HEK293T (cell line): ENCODE results near the gene ARHGAP40.
"Not testable (repeated sequence)": the region's sequence is repeated elsewhere in the genome, so short reads cannot be mapped to it uniquely, and the experiment has no call there.

ENCODE experiments used
- CTCF ChIA-PET: fragments of 350-600 bp; formaldehyde crosslinking; extraction: SDS; loops from one replicate; lab custom pipeline; 2021; ENCODE audit warnings: antibody characterized with exemption, inconsistent platforms; lab: Yijun Ruan, JAX
- POLR2A ChIA-PET: fragments of 350-600 bp; formaldehyde crosslinking; extraction: SDS; loops from one replicate; lab custom pipeline; 2020; ENCODE audit warnings: antibody characterized with exemption, inconsistent platforms; lab: Yijun Ruan, JAX
- DNase-seq: peaks from one replicate; pipeline ENCODE4 v3.0.0; 2012; ENCODE audit warnings: mixed read lengths; ENCODE audit errors: extremely low spot score
- ARNT ChIP-seq: fragments of 450-650 bp; IDR thresholded peaks from 2 replicates; pipeline ENCODE4 v1.6.1; 2017; ENCODE audit warnings: mild to moderate bottlenecking
- BHLHE40 ChIP-seq: fragments of 450-650 bp; IDR thresholded peaks from 2 replicates; pipeline ENCODE4 v1.6.1; 2016; ENCODE audit warnings: mild to moderate bottlenecking, moderate library complexity, borderline replicate concordance
- CTBP1 ChIP-seq: fragments of 450-650 bp; IDR thresholded peaks from 2 replicates; pipeline ENCODE4 v1.6.1; 2016; ENCODE audit warnings: borderline replicate concordance
- FOXA1 ChIP-seq: fragments of 450-650 bp; IDR thresholded peaks from 2 replicates; pipeline ENCODE4 v1.6.1; 2016; ENCODE audit warnings: mild to moderate bottlenecking
- FOXK2 ChIP-seq: fragments of 450-650 bp; IDR thresholded peaks from 2 replicates; pipeline ENCODE4 v1.6.1; 2016; ENCODE audit warnings: mild to moderate bottlenecking
- FOXM1 ChIP-seq: fragments of 450-650 bp; IDR thresholded peaks from 2 replicates; pipeline ENCODE4 v1.6.1; 2017; ENCODE audit warnings: mild to moderate bottlenecking, borderline replicate concordance
- HDGF ChIP-seq: fragments of 450-650 bp; IDR thresholded peaks from 2 replicates; pipeline ENCODE4 v1.6.1; 2017; ENCODE audit warnings: antibody characterized with exemption, borderline replicate concordance
- L3MBTL2 ChIP-seq: fragments of 450-650 bp; conservative IDR thresholded peaks from 2 replicates; pipeline ENCODE4 v1.6.1; 2016; ENCODE audit warnings: mild to moderate bottlenecking
- LEF1 ChIP-seq: fragments of 450-650 bp; IDR thresholded peaks from 2 replicates; pipeline ENCODE4 v1.6.1; 2017; ENCODE audit warnings: mild to moderate bottlenecking, borderline replicate concordance
- SP1 ChIP-seq: fragments of 450-650 bp; IDR thresholded peaks from 2 replicates; pipeline ENCODE4 v1.6.1; 2017
- SUZ12 ChIP-seq: fragments of 450-650 bp; IDR thresholded peaks from 2 replicates; pipeline ENCODE4 v1.6.1; 2016; ENCODE audit warnings: mild to moderate bottlenecking
- TARDBP ChIP-seq: fragments of 450-650 bp; IDR thresholded peaks from 2 replicates; pipeline ENCODE4 v1.6.1; 2016
- ZNF384 ChIP-seq: fragments of 450-650 bp; IDR thresholded peaks from 2 replicates; pipeline ENCODE4 v1.6.1; 2016
- TF ChIP-seq, protein P1 (sequence below): fragments of 450-650 bp; IDR thresholded peaks from 2 replicates; pipeline ENCODE4 v1.6.1; 2016

The ARHGAP40 gene

DNA sequence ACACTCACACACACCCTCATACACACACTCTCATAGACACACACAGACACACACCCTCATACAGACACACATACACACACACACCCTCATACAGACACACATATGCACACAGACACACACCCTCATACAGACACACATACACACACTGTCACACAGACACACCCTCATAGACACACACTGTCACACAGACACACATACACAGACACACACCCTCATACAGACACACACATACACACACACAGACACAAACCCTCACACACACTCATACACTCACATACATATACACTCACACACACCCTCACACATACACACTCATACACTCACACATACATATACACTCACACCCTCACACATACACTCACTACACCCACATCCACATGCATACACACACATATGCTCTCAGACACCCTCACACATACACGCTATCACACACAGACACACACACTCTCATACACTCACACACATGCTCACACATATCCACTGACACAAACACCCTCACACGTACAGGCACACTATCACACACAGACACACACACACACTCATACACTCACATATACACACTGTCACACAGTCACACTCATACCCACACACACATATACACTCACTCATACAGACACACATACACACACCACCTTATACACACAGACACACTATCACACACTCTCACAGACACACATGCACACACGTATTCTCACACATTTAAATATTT lies 11.5 kb upstream of the ARHGAP40 start:
- TF ChIP-seq ARNT (no peak), HDGF (no peak), TARDBP (no peak), SP1 (no peak), CTBP1 (no peak), BHLHE40 (no peak), SUZ12 (no peak), L3MBTL2 (no peak), LEF1 (no peak)
- CTCF ChIA-PET, result no interaction called here
- DNase-seq, result no peak
- POLR2A ChIA-PET, result no interaction called here

DNA sequence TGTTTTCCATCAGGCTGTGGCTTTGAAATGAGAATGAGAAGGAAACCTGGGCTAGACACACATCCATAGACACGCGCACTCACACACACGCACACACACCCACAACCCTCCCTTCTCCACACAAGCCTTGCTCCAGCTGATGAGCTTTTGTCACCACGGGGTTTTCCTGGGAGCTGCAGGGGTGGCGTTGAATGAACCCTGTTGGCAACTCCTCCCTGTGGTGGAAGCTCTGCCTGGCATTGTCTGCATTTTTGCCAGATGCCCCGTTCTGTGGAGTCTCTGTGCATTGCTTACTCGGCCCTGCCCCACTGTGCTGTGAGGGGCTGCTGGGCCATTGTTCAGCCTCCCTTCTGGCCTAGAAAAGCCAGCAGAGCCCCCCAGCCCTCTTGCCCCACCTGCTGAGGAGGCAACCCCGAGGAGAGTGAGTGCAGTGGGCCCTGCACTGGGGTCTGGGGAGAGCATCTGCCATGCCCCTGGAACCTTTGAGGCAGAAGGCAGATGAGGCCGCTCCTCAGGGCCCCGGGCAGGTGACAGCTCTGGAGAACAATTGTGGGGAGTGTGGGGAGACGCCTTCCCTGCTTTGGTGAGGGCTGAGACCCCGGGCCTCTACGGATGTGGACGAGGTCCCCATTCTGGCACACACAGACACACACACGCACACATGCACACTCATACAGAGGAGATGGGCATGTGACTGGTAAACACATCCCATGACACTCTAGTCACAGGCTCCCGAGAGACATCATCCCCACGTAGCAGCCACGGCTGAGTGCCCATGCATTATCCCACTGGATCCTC lies 10.7 kb upstream of the ARHGAP40 start:
- POLR2A ChIA-PET, result no interaction called here
- CTCF ChIA-PET, result no interaction called here
- DNase-seq, result no peak
- no peak for TF ChIP-seq FOXK2
- no peak for TF ChIP-seq CTBP1
- TF ChIP-seq ARNT, result no peak
- TF ChIP-seq, protein P1, sequence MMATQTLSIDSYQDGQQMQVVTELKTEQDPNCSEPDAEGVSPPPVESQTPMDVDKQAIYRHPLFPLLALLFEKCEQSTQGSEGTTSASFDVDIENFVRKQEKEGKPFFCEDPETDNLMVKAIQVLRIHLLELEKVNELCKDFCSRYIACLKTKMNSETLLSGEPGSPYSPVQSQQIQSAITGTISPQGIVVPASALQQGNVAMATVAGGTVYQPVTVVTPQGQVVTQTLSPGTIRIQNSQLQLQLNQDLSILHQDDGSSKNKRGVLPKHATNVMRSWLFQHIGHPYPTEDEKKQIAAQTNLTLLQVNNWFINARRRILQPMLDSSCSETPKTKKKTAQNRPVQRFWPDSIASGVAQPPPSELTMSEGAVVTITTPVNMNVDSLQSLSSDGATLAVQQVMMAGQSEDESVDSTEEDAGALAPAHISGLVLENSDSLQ, result no peak
- no peak for TF ChIP-seq HDGF
- TF ChIP-seq BHLHE40, result no peak
- TF ChIP-seq SP1, result no peak
- TF ChIP-seq L3MBTL2, result no peak
- no peak for TF ChIP-seq FOXA1

DNA sequence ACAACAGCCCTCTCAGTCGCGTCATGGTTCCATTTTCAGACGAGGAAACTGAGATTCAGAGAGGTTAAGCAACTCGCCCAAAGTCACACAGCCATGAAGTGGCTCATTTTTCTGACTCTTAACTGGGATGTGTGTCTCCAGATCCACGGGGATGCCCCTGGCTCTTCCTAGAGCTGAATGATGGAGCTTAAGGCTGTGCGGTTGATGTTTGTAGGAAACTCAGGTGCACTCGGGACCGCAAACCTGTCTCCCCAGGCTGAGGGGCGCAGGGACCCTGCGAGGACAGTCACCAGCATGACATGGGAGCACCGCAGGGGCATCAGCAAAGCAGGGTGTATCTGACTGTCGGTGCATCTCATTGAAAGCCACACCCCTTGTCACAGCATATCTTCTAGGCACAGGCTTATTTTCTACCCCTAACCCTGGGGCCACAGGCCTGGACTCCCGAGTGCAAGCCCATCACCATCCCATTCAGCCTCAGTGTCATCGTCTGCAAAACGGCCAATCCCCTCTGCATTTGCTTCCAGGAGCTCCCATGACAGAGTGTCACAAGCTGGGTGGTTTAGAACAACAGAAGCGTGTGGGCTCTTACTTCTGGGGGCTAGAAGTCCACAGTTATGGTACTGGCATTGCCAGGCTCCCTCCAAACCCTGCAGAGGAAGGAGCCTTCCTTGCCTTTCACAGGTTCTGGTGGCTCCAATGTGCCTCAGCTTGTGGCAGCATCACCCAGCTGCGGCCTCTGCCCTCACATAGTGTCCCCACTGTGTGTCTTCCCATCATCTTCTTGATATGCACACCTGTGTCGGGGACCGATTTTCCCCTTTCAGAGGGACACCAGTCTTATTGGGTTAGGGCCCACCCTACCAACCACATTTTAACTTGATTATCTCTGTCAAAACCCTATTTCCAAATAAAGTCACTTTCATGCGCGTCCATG lies 9.9 kb upstream of the ARHGAP40 start:
- ChIA-PET POLR2A (no interaction called here), CTCF (no interaction called here)
- DNase-seq, result no peak
- TF ChIP-seq ZNF384 (no peak), FOXK2 (no peak), LEF1 (no peak), BHLHE40 (no peak), TARDBP (no peak), SP1 (no peak), HDGF (no peak), ARNT (no peak), FOXM1 (no peak)
- TF ChIP-seq, protein P1, result no peak

GRCh38 chr20:38592411-38592790 lies 9.2 kb upstream of the ARHGAP40 start:
- CTCF ChIA-PET, DNase-seq, POLR2A ChIA-PET: not testable (repeated sequence)

DNA sequence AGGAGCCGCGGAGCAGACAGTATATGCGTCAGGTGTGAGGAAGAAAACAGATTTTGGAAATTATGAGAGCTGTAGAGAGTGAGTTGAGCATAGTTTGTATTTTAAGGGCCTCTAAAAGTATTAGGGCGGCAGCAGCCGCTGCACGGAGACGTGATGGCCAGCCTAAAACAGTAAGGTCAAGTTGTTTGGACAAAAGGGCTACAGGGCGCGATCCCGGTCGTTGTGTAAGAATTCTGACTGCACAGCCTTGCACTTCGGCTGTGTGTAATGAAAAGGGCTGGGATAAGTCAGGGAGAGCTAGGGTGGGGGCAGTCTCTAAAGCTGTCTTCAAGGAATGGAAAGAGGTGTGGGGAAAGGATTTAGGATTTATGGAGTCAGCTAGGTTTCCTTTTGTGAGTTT lies 7.3 kb upstream of the ARHGAP40 start:
- DNase-seq, POLR2A ChIA-PET: not testable (repeated sequence)
- CTCF ChIA-PET, result interaction anchor here (1.0 kb wide), 1 partner anchor 17 kb away, joined by 3 read pairs; no protein-coding TSS in a partner anchor

GRCh38 chr20:38595886-38596285 lies 5.7 kb upstream of the ARHGAP40 start:
- DNase-seq, POLR2A ChIA-PET, CTCF ChIA-PET: not testable (repeated sequence)

GRCh38 chr20:38599410-38599882 lies 2.2 kb upstream of the ARHGAP40 start:
- ChIA-PET CTCF (no interaction called here), POLR2A (no interaction called here)
- TF ChIP-seq L3MBTL2 (no peak), HDGF (no peak), FOXK2 (no peak), ZNF384 (no peak), SP1 (no peak), CTBP1 (no peak)
- TF ChIP-seq, protein P1, result no peak
- DNase-seq, result no peak
